Left lung (tissue), 10 donors: ENCODE measurements around the gene ATP13A3. TPM values are rescaled to one million over a fixed set of nuclear protein-coding genes. Genes with fewer than 3 reads are reported as not detected.

Source experiments
- ATAC-seq: fragments of 200-7000 bp; cut with Tn5 transposase; one replicate; pipeline ENCODE4 v1.9.1; 2020; ENCODE audit warnings: moderate library complexity
- DNase-seq, 4 donors: peaks; one replicate each; pipeline ENCODE4 v3.0.0-alpha.2; 2013 to 2020
- H3K27ac ChIP-seq, 2 donors: fragments of 200-600 bp; sonication (generic) in 1 of 2; one replicate each; pipeline versions ENCODE4 v1.5.0 to v1.8.0; 2020 to 2021
- H3K27me3 ChIP-seq, 2 donors: fragments of 200-600 bp; sonication (generic) in 1 of 2; one replicate each; pipeline versions ENCODE4 v1.5.0 to v1.8.0; 2020 to 2021
- H3K36me3 ChIP-seq, 2 donors: fragments of 200-600 bp; sonication (generic) in 1 of 2; one replicate each; pipeline versions ENCODE4 v1.5.0 to v1.8.0; 2020 to 2021
- H3K4me1 ChIP-seq, 2 donors: fragments of 200-600 bp; one replicate each; pipeline ENCODE4 v1.8.0; 2021
- H3K4me3 ChIP-seq, 2 donors: fragments of 200-600 bp; sonication (generic) in 1 of 2; one replicate each; pipeline versions ENCODE4 v1.5.0 to v1.8.0; 2020 to 2021; ENCODE audit warnings: mild to moderate bottlenecking in 1 of 2
- H3K9me3 ChIP-seq, 2 donors: fragments of 200-600 bp; sonication (generic) in 1 of 2; one replicate each; pipeline versions ENCODE4 v1.5.0 to v1.8.0; 2020 to 2021
- intact Hi-C, 2 donors: fragments of 100-400 bp; cut with DNase I; formaldehyde crosslinking; loops; one replicate each; pipeline versions ENCODE4 v1.11.2 to v1.14.2; 2022
- polyA plus RNA-seq, 6 donors: library from polyadenylated mRNA; unstranded; fragments of 120-200 nt; gene quantifications; one replicate each; pipeline ENCODE4 v1.2.1, GENCODE V29; 2013; ENCODE audit not compliant: insufficient read length in 6 of 6
- total RNA-seq, 2 donors: library from RNA; stranded (reverse); fragmentation: NEBNext Ultra II Directional; extraction: Animal tissue kit (Norgen Biotek cat#: 25700); gene quantifications; one replicate each; pipeline ENCODE4 v1.2.1, GENCODE V29; 2021
- TF ChIP-seq, protein P1 (sequence below), 2 donors: fragments of 200-600 bp; sonication (generic) in 1 of 2; IDR thresholded peaks; one replicate each; pipeline versions ENCODE4 v1.5.0 to v1.8.0; 2021; ENCODE audit warnings: antibody characterized with exemption in 2 of 2
- donor health status: DM: no; HTN: yes; CAD: no.
- donor health status: DM: no; HTN: no; CAD: no.

The ATP13A3 gene
- total and polyA plus RNA-seq, 8 donors, result 52.0 to 123 (median 59.5) TPM

DNA sequence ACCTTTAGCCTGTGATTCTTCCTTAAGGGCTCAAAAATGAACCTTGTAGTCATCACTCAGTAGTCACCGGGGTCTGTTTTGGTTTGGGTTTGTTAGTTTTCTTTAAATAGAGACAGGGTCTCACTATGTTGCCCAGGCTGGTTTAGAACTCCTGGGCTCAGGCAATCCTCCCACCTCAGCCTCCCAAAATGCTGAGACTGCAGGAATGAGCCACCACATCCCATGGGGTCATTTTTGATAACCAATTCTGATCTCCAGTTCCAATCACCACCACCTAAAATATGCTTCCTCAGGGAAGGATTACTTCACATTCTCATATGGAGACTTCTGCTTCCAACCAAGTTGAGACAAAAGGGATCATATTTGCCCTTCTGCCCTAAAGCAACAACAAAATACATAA lies 22.1 kb downstream of the ATP13A3 start:
- ATAC-seq (no peak), DNase-seq (no peak)
- Histone ChIP-seq H3K9me3 (no peaks in the 10 kb centered on the region), H3K36me3 (peaks cover 0 to 16% of the 10 kb centered on the region in 2 donors), H3K27me3 (no peaks in the 10 kb centered on the region), H3K4me3 (no peak overlapping the region), H3K27ac (no peak overlapping the region), H3K4me1 (peaks cover 0 to 13% of the 10 kb centered on the region in 2 donors)
- intact Hi-C loops, result no loop called here
- TF ChIP-seq, protein P1, sequence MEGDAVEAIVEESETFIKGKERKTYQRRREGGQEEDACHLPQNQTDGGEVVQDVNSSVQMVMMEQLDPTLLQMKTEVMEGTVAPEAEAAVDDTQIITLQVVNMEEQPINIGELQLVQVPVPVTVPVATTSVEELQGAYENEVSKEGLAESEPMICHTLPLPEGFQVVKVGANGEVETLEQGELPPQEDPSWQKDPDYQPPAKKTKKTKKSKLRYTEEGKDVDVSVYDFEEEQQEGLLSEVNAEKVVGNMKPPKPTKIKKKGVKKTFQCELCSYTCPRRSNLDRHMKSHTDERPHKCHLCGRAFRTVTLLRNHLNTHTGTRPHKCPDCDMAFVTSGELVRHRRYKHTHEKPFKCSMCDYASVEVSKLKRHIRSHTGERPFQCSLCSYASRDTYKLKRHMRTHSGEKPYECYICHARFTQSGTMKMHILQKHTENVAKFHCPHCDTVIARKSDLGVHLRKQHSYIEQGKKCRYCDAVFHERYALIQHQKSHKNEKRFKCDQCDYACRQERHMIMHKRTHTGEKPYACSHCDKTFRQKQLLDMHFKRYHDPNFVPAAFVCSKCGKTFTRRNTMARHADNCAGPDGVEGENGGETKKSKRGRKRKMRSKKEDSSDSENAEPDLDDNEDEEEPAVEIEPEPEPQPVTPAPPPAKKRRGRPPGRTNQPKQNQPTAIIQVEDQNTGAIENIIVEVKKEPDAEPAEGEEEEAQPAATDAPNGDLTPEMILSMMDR (IDR thresholded peaks at IDR 0.05), result no peak

GRCh38 chr3:194462936-194463335 lies 23.9 kb downstream of the ATP13A3 start:
- peak; percentile 41 for ATAC-seq
- intact Hi-C loops, result no loop called here
- Histone ChIP-seq H3K27ac (no peak overlapping the region), H3K36me3 (peaks cover 0 to 32% of the 10 kb centered on the region in 2 donors), H3K4me3 (no peak overlapping the region), H3K4me1 (peaks cover 0 to 8% of the 10 kb centered on the region in 2 donors), H3K27me3 (no peaks in the 10 kb centered on the region), H3K9me3 (no peaks in the 10 kb centered on the region)
- DNase-seq, result no peak
- TF ChIP-seq, protein P1 (IDR thresholded peaks at IDR 0.05), result no peak

DNA sequence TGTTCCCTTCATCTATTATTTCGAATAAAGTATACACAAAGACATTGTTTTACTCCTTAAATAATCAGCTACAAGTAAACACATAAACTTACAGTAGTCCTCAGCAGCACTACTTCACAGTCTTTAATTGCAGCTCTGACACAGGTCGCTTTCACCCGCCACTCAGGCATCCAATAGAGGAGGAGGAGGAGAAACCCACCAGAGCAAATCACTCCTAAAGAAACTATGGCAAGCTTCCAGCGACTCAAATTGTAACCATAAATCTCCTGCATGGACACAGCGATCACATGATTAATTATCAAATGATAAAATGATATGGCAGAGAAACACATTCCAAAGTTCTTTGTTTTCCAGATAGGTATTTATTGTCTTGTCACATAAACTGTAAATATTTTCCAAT lies 26.2 kb downstream of the ATP13A3 start:
- no peak for ATAC-seq
- no peak for DNase-seq

DNA sequence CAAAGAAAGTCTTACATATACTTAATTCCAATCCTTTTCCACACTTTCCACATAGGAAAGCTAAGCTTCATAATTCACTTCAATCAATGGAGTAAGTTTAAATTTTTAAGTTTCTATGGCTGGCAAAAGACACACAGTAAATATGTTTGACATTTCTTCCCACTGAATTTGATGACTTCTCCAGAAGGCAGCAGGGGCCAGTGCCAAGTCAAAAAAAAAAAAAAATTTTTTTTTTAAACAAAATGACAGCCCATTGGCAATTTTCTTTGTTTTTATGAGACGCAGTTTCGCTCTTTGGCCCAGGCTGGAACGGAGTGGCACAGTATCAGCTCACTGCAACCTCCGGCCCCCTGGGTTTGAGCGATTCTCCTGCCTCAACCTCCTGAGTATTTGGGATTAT lies 28.7 kb downstream of the ATP13A3 start:
- TF ChIP-seq, protein P1 (IDR thresholded peaks at IDR 0.05), result no peak
- Histone ChIP-seq H3K4me1 (no peaks in the 10 kb centered on the region), H3K27me3 (no peaks in the 10 kb centered on the region), H3K27ac (no peak overlapping the region), H3K4me3 (no peak overlapping the region), H3K36me3 (peaks cover 0 to 67% of the 10 kb centered on the region in 2 donors), H3K9me3 (no peaks in the 10 kb centered on the region)
- ATAC-seq (no peak), DNase-seq (peak in 1 of 4 donors; percentile 6)
- intact Hi-C loops, result no loop called here

More for the DNA sequence above, 26.2 kb downstream of the ATP13A3 start:
- H3K27me3 ChIP-seq, result no peaks in the 10 kb centered on the region
- H3K36me3 ChIP-seq, result peaks cover 0 to 43% of the 10 kb centered on the region in 2 donors
- no peaks in the 10 kb centered on the region for H3K4me1 ChIP-seq
- TF ChIP-seq, protein P1 (IDR thresholded peaks at IDR 0.05), result no peak
- H3K9me3 ChIP-seq, result no peaks in the 10 kb centered on the region
- H3K4me3 ChIP-seq, result no peak overlapping the region
- intact Hi-C loops, result no loop called here
- no peak overlapping the region for H3K27ac ChIP-seq

GRCh38 chr3:194455481-194455880 lies 31.3 kb downstream of the ATP13A3 start:
- Histone ChIP-seq H3K27ac (no peak overlapping the region), H3K9me3 (no peaks in the 10 kb centered on the region), H3K4me1 (no peaks in the 10 kb centered on the region), H3K27me3 (no peaks in the 10 kb centered on the region), H3K36me3 (peaks cover 0 to 84% of the 10 kb centered on the region in 2 donors), H3K4me3 (no peak overlapping the region)
- ATAC-seq (no peak), DNase-seq (no peak)
- TF ChIP-seq, protein P1 (IDR thresholded peaks at IDR 0.05), result no peak
- intact Hi-C loops, result no loop called here
